ENCODE results near the gene LCK.
"Not testable (repeated sequence)": the region's sequence is repeated elsewhere in the genome, so short reads cannot be mapped to it uniquely, and the experiment has no call there.

The LCK gene

GRCh38 chr1:32274646-32275340 lies 23.7 kb downstream of the LCK start:
- DNase-seq (ENCODE audit: low spot score) = no peak

DNA sequence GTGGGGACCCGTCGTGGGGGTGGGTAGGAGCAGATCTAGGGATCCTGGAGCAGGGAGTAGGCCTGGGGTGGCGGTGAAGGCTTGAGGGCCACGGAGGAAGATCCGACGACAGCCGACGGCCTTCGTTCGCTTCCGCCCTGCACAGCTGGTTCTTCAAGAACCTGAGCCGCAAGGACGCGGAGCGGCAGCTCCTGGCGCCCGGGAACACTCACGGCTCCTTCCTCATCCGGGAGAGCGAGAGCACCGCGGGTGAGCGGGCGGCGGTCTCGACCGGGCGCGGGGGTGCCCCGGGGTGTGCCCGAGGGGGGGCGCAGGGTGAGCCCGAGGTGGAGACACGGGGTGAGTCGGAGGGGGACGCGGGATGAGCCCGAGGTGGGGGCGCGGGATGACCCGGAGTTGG lies 24.4 kb downstream of the LCK start:
- no peak for DNase-seq (ENCODE audit: low spot score)

- DNase-seq (ENCODE audit: low spot score) = no peak
Observed at GRCh38 chr1:32276032-32276782, 25.1 kb downstream of the LCK start.

GRCh38 chr1:32284777-32285176 lies 33.7 kb downstream of the LCK start:
- not testable (repeated sequence) for DNase-seq (ENCODE audit: low spot score)

DNA sequence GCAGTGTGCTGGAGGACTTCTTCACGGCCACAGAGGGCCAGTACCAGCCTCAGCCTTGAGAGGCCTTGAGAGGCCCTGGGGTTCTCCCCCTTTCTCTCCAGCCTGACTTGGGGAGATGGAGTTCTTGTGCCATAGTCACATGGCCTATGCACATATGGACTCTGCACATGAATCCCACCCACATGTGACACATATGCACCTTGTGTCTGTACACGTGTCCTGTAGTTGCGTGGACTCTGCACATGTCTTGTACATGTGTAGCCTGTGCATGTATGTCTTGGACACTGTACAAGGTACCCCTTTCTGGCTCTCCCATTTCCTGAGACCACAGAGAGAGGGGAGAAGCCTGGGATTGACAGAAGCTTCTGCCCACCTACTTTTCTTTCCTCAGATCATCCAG lies 34.6 kb downstream of the LCK start:
- no peak for DNase-seq (ENCODE audit: low spot score)

DNA sequence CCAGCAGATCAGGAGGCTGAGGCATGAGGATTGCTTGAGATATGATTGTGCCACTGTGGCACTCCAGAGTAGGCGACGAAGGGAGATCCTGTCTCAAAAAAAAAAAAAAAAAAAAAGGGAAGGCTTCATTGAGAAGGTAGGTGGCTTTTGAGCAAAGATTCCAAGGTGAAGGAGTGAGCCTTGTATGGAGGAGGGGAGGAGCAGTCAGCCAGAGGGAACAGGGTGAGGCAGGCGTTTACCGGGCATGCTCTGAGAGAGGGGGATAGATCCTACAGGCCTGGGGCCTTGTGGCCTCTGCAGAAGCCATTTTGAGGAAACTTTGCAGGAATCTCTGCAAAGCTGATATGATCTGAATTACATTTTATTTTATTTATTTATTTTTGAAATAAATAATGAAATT lies 35.7 kb downstream of the LCK start:
- DNase-seq (ENCODE audit: low spot score) = no peak

DNA sequence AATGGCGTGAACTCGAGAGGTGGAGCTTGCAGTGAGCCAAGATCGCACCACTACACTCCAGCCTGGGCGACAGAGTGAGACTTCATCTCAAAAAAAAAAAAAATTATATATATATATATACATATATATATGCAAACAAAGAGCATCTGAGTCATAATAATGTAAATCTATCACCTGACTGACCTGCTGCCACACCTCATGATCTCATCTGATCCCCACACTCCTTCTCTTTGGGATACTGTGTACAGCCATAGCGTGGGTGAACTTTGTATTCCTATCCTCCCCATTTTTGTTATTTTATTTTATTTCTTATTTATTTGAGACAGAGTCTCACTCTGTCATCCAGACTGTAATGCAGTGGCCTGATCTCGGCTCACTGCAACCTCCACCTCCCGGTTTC lies 38.2 kb downstream of the LCK start:
- no peak for DNase-seq (ENCODE audit: low spot score)

- DNase-seq (ENCODE audit: low spot score) = no peak
Observed at GRCh38 chr1:32291145-32291707, 40.2 kb downstream of the LCK start.

DNA sequence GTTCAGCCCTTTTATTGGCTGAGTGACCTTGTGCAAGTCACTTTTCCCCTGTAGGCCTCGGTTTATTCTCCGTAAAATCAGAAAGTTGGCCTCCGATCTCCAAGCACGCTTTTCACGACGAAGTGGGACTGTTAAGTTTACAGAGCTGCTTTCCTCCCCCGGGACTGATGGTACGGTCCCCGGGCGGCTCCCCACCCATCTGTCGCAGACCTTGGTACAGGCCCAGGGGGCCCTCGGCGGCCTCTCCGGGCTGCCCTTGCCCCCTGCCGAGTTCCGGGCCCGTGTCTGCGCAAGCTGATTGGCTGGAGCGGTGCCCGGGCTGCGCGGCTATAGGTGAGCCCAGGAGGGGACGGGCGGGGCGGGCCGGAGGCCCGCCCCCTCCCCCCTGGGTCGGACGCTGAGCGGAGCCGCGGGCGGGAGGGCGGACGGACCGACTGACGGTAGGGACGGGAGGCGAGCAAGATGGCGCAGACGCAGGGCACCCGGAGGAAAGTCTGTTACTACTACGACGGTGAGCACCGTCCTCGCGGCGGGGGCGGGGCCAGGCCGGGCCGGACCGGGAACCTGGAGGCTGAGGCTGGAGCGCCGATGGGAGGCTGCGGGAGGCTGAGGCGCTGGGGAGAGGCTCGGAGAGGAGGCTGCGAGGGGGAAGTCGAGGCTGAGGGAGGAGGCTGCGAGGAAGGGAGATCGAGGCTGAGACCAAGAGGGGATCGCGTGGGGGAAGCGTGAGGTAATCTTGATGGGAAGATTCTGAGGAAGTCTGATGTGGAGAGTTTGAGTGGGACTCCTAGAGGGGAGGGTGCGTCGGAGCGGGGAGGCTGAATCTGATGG lies 40.9 kb downstream of the LCK start, which contains the start of gene HDAC1:
HDAC1 (plus strand) TSS at position 376 of the 831 bp plus-strand sequence; CDS start at position 463, 87 bp downstream.
- peak; percentile 96 for DNase-seq (ENCODE audit: low spot score)

- DNase-seq (ENCODE audit: low spot score) = not testable (repeated sequence)
Observed at GRCh38 chr1:32298211-32298610, 47.1 kb downstream of the LCK start.

DNA sequence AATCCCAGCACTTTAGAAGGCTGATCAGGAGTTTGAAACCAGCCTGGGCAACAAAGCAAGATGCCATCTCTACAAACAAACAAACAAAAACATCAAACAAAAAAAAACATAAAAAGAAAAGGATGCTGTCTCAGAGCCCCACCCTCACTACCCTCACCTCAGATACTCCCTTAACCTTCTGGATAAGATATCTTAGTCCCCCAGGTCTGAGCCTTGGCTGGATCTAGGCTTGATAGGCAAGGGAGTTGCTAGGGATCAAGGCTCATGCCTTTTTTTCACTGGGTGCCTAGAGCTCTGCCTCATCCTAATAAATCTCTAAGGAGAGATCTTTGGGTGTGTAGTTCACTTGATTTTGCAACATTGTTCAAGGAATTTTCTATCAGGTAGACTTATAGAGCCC lies 48.3 kb downstream of the LCK start:
- no peak for DNase-seq (ENCODE audit: low spot score)

- DNase-seq (ENCODE audit: low spot score) = no peak
Observed at GRCh38 chr1:32303358-32303757, 52.3 kb downstream of the LCK start.

DNA sequence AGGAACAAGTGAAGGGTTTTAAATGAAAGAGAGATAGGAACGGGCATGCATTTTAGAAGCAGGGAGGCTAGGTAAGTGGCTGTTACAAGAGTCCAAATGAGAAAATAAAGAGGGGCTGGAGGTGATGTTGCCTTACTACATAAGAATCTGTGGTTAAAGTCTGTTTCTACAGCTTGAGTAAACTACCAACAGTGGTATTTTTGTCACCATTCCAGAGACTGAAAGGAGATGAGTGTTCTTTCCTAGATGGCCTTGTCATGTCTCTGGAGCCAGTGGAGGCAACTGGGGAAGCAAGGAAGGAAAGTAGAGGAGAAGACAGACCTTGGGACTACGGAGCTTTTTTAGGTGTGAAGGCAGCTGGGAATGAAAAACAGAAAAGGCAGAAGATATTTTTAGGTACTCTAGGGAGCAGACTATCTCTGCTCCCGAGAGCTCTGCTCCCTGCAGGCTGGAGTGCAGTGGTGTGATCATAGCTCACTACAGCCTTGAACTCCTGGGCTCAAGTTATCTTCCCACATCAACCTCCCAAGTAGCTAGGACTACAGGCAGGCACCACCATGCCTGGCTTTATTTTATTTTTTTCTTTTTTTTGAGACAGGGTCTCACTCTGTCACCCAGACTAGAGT lies 53.0 kb downstream of the LCK start:
- no peak for DNase-seq (ENCODE audit: low spot score)

DNA sequence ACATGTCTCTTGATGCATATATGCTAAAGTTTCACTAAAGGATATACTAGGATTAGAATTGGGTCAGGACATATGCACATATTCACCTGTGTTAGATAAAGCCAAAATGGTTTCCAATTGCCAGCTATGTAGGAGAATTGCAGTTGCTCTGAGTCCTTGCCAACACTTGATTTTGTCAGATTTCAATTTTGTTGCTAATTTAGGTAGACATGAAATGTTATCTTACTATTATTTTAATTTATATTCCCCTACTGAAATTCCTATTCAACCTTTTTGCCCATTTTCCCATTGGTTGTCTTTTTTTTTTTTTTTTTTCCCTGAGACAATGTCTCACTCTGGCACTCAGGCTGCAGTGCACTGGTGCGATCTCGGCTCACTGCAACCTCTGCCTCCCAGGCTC lies 54.2 kb downstream of the LCK start:
- DNase-seq (ENCODE audit: low spot score) = no peak

DNA sequence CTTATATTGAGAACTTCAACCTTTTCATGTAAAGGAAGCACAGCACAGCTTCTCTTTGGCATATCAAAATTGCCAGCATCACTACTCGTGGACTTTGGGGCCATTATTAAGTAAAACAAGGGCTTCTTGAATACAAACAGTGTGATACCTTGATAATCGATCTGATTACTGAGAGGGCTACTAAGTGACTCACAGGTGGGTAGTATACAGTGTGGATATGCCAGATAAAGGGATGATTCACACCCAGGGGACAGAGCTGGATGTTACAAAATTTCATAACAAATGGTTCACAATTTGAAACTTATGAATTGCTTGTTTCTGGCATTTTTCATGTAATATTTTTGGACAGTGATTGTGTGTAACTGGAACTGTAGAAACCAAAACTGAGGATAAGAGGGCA lies 56.3 kb downstream of the LCK start:
- DNase-seq (ENCODE audit: low spot score) = no peak

GRCh38 chr1:32309960-32310359 lies 58.9 kb downstream of the LCK start:
- no peak for DNase-seq (ENCODE audit: low spot score)

- DNase-seq (ENCODE audit: low spot score) = no peak
Observed at GRCh38 chr1:32311709-32312393, 60.8 kb downstream of the LCK start.

DNA sequence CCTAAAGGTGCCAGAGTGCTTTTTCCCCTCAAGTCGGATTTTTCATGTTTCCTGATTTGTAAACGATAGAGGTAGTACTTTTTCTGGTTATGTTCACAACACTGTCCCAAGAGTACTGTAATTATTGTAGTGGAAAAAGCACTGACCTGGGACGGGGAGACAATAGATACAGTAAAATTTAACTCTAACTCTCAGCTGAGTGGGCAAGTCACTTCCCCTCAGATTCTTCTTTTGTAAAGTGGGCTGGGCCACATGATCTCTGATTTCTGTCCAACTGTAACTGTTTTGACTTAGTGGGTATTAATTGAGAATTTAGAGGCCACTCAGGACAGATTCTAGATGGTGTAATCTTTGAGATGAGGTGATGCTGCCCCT lies 65.8 kb downstream of the LCK start:
- DNase-seq (ENCODE audit: low spot score) = no peak

GRCh38 chr1:32318127-32318869 lies 67.2 kb downstream of the LCK start:
- DNase-seq (ENCODE audit: low spot score) = no peak

GRCh38 chr1:32321712-32322291 lies 70.7 kb downstream of the LCK start:
- peak; percentile 73 for DNase-seq (ENCODE audit: low spot score)
